Renal cortical epithelial cell (primary cell): ENCODE measurements around the gene KLF3. TPM values are rescaled to one million over a fixed set of nuclear protein-coding genes. Genes with fewer than 3 reads are reported as not detected.
A peak's percentile ranks its signal among the peaks of the same experiment; 100 is the strongest.

Experiments
- DNase-seq: peaks from one replicate; pipeline ENCODE4 v3.0.0-alpha.2; 2011; ENCODE audit warnings: low read depth
- total RNA-seq: library from RNA; depleted of rRNA; stranded (reverse); fragments of >200 nt; gene quantifications from 2 replicates; pipeline ENCODE4 v1.2.3, GENCODE V29; 2014

Gene KLF3
- total RNA-seq, 1 donor from 2014 or later = 30.6 TPM

GRCh38 chr4:38673130-38673978, 9.4 kb downstream of the KLF3 start:
- DNase-seq = peak; percentile 37

GRCh38 chr4:38674258-38675144, 10.5 kb downstream of the KLF3 start:
- peak; percentile 57 for DNase-seq

GRCh38 chr4:38675146-38676121, 11.4 kb downstream of the KLF3 start:
- peak; percentile 83 for DNase-seq

DNA sequence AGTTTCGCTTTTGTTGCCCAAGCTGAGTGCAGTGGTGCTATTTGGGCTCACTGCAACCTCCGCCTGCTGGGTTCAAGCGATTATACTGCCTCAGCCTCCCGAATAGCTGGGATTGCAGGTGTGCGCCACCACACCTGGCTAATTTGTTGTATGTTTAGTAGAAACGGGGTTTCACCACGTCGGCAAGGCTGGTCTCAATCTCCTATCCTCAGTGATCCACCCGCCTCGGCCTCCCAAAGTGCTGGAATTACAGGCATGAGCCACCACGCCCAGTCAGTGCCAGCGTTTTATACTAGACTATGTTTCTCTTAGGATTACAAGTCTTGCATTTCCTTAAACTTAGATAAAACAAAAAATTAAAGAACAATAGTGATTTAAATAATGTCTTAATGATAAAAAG, 13.0 kb downstream of the KLF3 start:
- no peak for DNase-seq

- DNase-seq = no peak
These were observed 13.4 kb downstream of the KLF3 start for GRCh38 chr4:38677441-38677840.

DNA sequence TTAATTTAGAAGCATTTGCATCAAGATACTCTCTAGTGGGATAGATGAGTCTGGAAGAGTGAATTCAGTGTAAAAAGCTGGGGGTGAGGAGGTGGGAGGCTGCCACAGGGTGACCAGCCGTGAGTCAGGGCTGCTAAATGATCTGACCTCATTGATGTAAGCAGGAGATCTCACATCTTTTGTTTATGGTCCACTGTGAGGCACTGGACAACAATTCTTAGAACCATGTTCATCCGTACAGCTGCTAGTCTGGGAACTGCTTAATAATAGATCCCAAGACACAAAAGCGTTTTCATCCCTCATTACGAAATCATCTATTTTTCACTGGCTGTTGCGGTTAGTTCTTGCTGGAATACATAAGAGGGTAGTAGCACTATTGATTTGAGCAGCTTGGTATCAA, 14.1 kb downstream of the KLF3 start:
- DNase-seq = peak; percentile 70

- no peak for DNase-seq
These were observed 15.9 kb downstream of the KLF3 start for GRCh38 chr4:38679921-38680320.

DNA sequence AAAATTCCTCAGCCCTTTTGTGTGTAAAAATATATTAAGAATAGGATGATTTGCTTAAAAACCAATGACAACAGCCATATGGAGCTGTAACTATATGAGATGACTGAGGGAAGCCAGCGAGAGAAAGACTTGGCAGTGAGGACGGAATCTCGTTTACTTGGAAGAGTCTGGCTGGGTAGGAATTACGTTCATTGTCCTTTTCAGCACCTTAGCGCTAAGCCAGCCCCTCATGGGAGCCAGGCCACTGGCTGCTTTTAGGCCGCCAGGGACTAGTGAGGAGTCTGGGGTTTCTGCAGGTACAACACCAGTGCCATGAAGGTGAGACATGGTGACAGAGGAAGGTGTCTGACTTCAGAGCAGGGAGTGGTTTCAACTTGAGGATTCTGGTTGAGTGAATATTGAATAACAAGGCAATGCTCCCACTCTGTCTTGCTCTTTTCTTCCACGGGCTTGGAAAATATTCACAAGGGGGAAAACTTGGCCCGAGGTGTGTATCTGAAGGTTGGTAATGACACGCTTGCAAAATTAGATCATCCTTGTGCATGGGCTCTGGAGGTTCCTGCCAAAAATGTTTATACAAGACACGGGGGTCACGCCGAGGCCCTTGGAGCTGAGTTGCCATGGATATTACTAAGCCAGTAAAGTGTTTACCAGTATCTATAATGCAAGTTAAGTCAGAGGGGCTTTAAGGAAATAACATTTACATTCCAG, 17.4 kb downstream of the KLF3 start:
- DNase-seq = no peak

DNA sequence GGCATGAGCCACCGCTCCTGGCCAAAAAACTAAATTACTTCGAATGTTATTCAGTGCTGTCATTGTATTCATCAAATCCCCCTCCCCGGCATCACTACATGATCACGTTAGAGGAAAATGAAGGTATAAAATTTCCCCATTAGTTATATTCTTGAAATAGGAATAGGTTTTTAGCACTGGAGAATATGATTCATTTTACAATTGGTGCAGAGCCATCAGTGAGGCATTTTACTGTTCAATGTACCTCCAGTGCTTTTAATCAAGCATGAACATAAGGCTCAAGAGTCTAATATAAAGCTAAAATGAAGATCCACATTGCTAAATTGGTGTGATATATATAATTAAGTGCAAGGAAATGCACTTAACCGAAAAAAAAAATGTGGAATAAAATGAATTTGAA, 18.3 kb downstream of the KLF3 start:
- DNase-seq = no peak

- no peak for DNase-seq
These were observed 19.3 kb downstream of the KLF3 start for GRCh38 chr4:38683276-38683675.

DNA sequence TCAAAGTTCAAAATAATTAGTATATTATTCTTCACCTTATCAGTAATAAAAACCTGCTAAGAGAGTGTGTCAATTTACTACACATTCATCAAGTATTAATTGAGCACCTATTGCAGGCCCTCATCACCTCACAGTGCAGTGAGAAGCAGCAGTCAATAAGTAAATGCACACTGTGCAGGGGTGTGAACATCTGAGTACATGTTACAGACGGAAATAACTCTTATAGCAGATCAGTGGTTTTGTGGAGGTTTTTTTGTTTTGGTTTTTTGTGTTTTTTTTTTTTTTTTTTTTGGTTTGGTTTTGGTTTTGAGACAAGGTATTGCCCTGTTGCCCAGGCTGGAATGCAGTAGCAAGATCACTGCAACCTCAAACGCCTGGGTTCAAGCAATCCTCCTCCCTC, 20.3 kb downstream of the KLF3 start:
- DNase-seq = no peak

GRCh38 chr4:38684951-38685844, 21.2 kb downstream of the KLF3 start:
- DNase-seq = no peak

DNA sequence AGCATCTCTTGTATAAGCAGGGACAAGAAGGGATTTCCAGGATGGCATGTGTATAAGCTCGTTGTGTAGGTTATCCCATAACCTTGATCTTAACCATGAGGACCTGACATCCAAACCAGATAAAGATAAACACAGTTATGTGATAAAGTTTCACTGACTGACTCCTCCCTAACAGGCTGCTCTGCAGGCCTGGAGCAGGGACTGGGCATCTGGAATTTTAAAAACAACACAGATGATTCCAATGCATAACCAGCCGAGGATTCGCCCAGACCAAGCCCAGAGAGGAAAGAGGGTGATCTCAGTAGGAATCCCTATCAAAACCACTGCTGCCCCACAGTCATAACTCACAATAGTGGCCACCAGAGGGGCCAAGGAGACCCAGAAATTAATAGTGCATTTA, 22.7 kb downstream of the KLF3 start:
- DNase-seq = no peak

GRCh38 chr4:38687571-38688011, 23.6 kb downstream of the KLF3 start:
- peak; percentile 55 for DNase-seq

- DNase-seq = no peak
These were observed 24.8 kb downstream of the KLF3 start for GRCh38 chr4:38688676-38689355.

- DNase-seq = peak; percentile 40
These were observed 27.4 kb downstream of the KLF3 start for GRCh38 chr4:38691251-38692008.

DNA sequence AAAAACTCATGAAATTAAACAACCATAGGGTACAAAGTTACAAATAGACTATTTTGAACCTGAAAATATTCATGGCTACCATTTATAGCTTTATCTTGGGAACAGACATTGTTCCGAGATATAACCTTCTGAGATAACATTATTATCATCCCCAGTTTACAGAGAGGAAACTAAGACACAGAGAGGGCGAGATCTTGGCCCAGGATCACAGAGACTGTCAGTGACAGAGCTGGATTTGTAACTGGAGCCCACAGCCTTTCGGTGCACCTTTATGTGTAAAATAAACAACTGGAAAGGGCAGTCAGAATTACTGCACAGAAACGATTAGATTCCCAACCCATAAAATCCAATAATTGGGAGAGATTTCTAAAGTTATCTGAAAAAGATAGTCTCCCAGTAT, 28.4 kb downstream of the KLF3 start:
- DNase-seq = no peak

DNA sequence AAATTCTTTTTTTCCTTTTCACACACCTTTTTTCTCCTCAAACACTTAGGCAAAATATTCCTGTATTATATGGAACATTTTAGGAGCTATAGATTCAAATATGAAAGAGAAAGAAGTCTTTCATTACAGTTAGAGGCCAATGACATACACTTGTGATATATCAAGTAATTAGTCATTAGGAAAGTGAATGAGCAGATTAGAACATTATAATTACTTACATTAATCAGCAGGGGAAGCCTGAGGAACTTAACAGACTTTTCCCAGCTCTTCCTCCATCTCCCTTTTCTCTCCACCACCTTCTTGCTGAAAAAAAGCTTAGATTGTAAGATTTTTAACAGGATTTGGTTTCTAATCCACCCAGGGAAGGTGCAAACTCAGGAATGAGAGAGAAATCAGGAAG, 29.6 kb downstream of the KLF3 start:
- no peak for DNase-seq

- no peak for DNase-seq
These were observed 30.3 kb downstream of the KLF3 start for GRCh38 chr4:38694330-38694729.
